Measurements from ENCODE around the gene GMCL2.

The GMCL2 gene

GRCh38 chr5:178221282-178221681 is 34.1 kb upstream of the GMCL2 start:
- DNase-seq = no peak

- no peak for DNase-seq
Measured at GRCh38 chr5:178218827-178219226, 31.7 kb upstream of the GMCL2 start.

DNA sequence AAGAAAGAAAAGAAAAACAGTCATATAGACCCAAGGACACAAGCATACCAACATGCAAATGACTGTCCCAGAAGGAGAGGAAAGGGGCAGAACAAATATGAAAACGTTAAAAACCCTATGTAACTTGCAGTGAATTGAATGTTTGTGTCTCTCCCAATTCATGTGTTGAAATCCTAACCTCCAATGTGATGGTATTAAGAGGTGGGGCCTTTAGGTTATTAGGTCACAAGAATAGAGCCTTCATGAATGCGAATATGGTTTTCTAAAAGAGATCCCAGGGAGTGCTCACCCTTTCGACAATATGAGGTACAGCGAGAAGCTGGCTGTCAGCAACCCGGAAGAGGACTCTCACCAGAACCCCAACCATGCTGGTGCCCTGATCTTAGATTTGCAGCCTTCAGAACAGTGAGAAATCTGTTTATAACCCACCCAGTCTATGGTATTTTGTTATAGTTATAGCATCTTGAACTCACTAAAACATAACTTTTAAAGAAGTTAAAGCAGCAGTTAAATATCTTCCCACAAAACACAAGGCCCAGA is 31.1 kb upstream of the GMCL2 start:
- no peak for DNase-seq

GRCh38 chr5:178216779-178217178 is 29.6 kb upstream of the GMCL2 start:
- no peak for DNase-seq

DNA sequence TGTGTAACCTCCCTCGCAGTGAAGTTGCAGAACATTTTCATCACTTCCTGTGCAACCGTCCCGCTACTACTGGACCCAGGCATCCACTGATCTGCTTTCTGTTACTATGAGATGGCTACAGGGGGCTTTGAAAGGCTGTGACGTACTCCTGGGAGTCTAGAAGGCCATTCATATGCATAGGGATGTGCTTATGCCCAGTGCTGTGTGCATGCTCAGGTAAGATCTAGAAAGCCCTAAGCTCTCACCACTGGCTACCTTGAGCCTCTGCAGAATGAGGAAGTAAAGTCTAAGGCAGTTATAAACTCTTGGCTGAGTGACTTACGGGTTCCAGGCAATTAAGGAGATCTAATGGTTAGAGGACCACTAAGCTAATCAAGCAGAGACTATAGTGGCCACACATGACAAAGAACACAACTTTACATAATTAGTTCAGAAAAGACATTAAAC is 28.9 kb upstream of the GMCL2 start:
- DNase-seq = no peak

DNA sequence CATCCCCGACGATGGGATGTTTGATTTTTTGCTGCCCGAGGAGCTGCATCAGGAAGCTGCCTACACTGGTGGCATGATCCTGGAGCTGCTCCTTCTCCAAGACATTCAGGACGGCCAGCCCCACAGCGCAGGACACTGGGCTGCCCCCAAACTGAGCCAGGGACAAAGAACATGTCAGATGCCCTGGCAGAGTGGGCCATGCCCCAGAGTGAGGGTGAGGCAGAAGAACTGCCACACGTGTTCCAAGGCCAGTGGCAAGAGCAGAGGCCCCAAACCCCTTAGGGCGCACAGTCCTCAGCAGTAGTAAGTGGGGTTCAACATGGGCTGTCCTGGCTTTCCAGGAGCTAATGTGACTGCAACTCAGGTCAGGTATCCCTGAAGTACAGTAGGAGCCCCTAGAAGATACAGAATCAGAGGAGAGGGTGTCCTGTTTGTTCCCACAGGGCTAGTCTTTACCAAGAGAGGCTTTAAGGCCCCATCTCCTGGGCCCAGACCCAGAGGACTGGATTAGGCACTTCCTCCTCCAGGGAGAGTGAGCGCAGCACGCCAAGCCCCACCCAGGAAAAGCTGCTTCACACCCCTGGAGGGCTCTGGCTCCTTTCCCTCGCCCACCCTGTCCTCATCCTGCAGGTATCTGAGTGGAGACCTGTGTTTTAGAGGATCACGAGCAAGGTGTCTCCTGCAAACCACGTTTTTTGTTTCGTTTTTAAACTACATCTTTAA is 28.3 kb upstream of the GMCL2 start:
- DNase-seq = no peak

DNA sequence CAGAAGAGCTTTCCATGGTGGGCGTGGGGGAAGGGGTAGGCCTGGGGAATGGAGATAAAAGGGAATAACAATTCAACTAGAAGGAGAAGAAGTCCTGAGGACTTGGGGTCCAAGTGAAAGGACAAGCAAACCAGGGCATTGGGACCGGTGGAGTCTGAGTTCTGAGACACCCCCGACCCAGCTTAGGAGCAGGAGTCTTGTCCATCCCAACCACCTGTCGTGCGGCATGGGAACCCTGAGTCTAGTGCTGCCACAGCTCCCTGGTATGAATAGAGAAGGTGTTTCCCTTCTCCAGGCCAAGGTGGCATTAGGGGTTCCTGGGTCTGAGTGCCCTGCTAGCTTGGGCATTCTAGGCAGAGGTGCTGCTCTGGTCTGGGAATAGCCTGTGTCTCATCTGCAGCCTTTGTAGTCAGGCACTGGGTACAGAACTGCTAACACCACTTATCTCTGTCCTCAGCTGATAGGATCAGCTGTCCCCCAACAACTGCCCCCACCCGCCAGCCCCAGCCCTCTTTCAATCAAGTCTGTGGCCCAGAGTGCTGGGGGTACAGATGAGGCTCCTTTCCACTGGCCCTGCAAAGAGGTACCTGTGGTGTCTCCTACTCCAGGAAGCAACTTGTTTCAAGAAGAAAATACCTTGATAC is 27.1 kb upstream of the GMCL2 start:
- no peak for DNase-seq

- DNase-seq = no peak
Measured at GRCh38 chr5:178213748-178214151, 26.6 kb upstream of the GMCL2 start.

DNA sequence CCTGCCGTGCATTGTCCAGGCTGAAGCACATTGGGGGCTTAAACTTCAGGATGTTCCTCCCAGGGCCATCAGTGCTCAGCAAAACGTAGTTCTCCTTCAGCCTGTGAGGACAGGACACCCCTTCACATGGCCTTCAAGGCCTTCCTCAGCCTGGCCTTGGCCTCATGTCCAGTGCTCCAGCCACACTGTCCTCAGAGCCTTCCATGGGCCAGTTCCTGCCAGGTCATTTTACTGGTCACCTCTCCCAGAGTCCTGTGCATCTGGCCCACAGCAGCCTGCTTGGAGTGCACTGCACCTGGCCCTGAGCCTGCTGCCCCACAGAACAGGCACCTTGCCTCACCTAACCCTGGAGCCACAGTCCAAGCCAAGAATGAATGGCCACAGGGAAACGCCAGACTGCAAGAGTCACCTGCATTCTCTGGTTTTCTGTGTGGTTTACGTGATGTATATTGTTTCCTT is 25.9 kb upstream of the GMCL2 start:
- no peak for DNase-seq

- no peak for DNase-seq
Measured at GRCh38 chr5:178212241-178213002, 25.3 kb upstream of the GMCL2 start.

GRCh38 chr5:178211095-178212048 is 24.2 kb upstream of the GMCL2 start:
- no peak for DNase-seq

DNA sequence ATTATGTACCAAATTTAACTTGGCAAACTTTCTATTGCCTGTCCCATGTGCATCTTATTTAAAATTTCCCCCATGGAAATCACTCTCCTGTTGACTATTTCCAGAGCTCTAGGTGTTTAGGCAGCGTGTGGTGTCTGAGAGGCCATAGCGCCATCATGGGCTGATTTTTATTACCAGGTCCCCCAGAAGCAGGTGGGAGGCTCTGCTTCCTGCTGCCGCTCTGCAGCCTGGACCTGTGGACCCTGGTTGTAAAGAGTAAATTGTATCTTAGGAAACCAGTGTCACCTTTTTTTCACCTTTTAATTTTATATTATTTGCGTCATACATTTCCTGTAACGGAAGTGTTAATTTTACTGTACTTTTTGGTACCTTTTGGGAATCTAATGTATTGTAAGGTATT is 23.5 kb upstream of the GMCL2 start:
- no peak for DNase-seq

DNA sequence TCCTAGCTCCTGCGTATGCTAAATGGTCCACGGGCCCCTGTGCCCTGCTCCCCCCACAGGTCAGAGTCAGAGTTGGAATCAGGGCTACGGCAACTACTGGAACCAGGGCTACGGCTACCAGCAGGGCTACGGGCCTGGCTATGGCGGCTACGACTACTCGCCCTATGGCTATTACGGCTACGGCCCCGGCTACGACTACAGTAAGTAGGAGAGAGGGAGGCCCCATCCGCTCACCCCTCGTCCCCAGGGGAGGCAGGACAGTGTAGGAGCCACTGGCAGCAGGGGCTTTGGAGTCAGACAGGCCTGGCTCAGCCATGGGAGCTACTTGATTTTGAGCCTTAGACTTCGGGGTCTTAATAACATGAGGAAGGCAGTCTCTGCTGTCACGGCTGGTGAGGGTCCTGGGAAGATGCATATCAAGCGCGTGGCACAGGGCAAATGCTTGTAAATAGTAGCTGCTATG is 22.9 kb upstream of the GMCL2 start:
- DNase-seq = no peak

GRCh38 chr5:178209334-178210072 is 22.3 kb upstream of the GMCL2 start:
- no peak for DNase-seq

- DNase-seq = no peak
Measured at GRCh38 chr5:178208540-178209227, 21.5 kb upstream of the GMCL2 start.

GRCh38 chr5:178207917-178208280 is 20.7 kb upstream of the GMCL2 start:
- DNase-seq = no peak

- DNase-seq = no peak
Measured at GRCh38 chr5:178207183-178207916, 20.2 kb upstream of the GMCL2 start.

- DNase-seq = no peak
Measured at GRCh38 chr5:178206166-178207101, 19.3 kb upstream of the GMCL2 start.

GRCh38 chr5:178205749-178206047 is 18.5 kb upstream of the GMCL2 start:
- DNase-seq = no peak

All from CD4-positive, alpha-beta T cell treated with Interleukin-21 for 1 hour (primary cell).